Measurements from ENCODE around the gene SMIM28. TPM values are rescaled to one million over a fixed set of nuclear protein-coding genes. Genes with fewer than 3 reads are reported as not detected.
"Not testable (repeated sequence)": the region's sequence is repeated elsewhere in the genome, so short reads cannot be mapped to it uniquely, and the experiment has no call there.

SMIM28 gene
- total RNA-seq, 1 experiment from 2014 or later = not detected

DNA sequence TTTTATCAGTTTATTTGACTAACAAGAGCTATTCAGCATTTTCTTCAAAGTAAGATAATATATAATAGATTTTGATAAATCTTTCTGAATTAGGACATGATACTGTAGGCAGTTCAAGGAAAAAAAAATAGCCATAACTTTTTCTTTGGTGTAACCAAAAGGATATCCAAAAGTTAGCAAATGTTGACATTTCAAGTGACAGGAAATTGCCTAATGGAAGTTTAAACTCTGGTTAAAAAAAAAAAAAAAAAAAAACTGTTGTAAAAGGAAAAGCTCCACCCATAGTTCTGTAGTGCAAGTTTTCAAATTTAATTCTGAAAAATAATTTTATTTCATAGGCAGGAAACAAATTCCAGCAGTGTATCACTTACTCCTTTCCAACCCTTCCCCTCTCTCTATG lies 45.2 kb downstream of the SMIM28 start:
- CTCF ChIA-PET = interaction anchor here (0.6 to 1.0 kb wide), 3 partner anchors 73 to 343 kb away, joined by 3 to 4 read pairs (median 3); no protein-coding TSS in a partner anchor
- in situ Hi-C loops (cut with HindIII; ENCODE audit: low pct_unique_long_range_greater_than_20kb, low sequenced_read_pairs) (no loop called here), intact Hi-C loops (cut with micrococcal nuclease; ENCODE audit: unreplicated experiment) (no loop called here)
- H3K27ac ChIP-seq (ENCODE audit: low read length) = no peak overlapping the region
- POLR2A ChIA-PET = no interaction called here
- no peaks in the 10 kb centered on the region for H3K27me3 ChIP-seq (ENCODE audit: control insufficient read depth, insufficient read depth, low read length)
- DNase-seq (ENCODE audit: low read depth, low spot score) (no peak), ATAC-seq (no peak)
- H3K4me1 ChIP-seq (ENCODE audit: control insufficient read depth, insufficient read depth, low read length) = no peaks in the 10 kb centered on the region
- TF ChIP-seq POLR2AphosphoS5 (IDR thresholded peaks at IDR 0.05; ENCODE audit: low read depth, low read length) (no peak), SIN3A (IDR thresholded peaks at IDR 0.05; ENCODE audit: borderline replicate concordance, insufficient read depth, low read depth, low read length) (no peak), TCF7L2 (IDR thresholded peaks at IDR 0.05; ENCODE audit: low read depth, low read length) (no peak), REST (IDR thresholded peaks at IDR 0.05; ENCODE audit: insufficient read depth in 1 of 2, low read depth in 2 of 2, low read length in 1 of 2) (no peak)
- TF ChIP-seq, protein P1, sequence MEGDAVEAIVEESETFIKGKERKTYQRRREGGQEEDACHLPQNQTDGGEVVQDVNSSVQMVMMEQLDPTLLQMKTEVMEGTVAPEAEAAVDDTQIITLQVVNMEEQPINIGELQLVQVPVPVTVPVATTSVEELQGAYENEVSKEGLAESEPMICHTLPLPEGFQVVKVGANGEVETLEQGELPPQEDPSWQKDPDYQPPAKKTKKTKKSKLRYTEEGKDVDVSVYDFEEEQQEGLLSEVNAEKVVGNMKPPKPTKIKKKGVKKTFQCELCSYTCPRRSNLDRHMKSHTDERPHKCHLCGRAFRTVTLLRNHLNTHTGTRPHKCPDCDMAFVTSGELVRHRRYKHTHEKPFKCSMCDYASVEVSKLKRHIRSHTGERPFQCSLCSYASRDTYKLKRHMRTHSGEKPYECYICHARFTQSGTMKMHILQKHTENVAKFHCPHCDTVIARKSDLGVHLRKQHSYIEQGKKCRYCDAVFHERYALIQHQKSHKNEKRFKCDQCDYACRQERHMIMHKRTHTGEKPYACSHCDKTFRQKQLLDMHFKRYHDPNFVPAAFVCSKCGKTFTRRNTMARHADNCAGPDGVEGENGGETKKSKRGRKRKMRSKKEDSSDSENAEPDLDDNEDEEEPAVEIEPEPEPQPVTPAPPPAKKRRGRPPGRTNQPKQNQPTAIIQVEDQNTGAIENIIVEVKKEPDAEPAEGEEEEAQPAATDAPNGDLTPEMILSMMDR (IDR thresholded peaks at IDR 0.05) = no peak
- no TSS peak for BruUV-seq (replicated peaks)
- no peak overlapping the region for H3K4me3 ChIP-seq (ENCODE audit: low read depth in 2 of 2, low read length in 2 of 2)
- H3K9me3 ChIP-seq (ENCODE audit: control insufficient read depth, insufficient read depth, low read depth, low read length) = no peaks in the 10 kb centered on the region
- no peaks in the 10 kb centered on the region for H3K36me3 ChIP-seq (ENCODE audit: control insufficient read depth, insufficient read depth, low read length)

GRCh38 chr6:138424004-138424904 lies 46.5 kb downstream of the SMIM28 start:
- H3K4me3 ChIP-seq (ENCODE audit: low read depth in 2 of 2, low read length in 2 of 2) = no peak overlapping the region
- no peak for ATAC-seq
- no peaks in the 10 kb centered on the region for H3K9me3 ChIP-seq (ENCODE audit: control insufficient read depth, insufficient read depth, low read depth, low read length)
- BruUV-seq (replicated peaks) = no TSS peak
- no peaks in the 10 kb centered on the region for H3K36me3 ChIP-seq (ENCODE audit: control insufficient read depth, insufficient read depth, low read length)
- intact Hi-C loops (cut with micrococcal nuclease; ENCODE audit: unreplicated experiment) = no loop called here
- H3K27me3 ChIP-seq (ENCODE audit: control insufficient read depth, insufficient read depth, low read length) = no peaks in the 10 kb centered on the region
- CTCF ChIA-PET = no interaction called here
- in situ Hi-C loops (cut with HindIII; ENCODE audit: low pct_unique_long_range_greater_than_20kb, low sequenced_read_pairs) = no loop called here
- POLR2A ChIA-PET = interaction anchor here (0.6 to 0.7 kb wide), 2 partner anchors 106 to 162 kb away, joined by 3 to 9 read pairs; no protein-coding TSS in a partner anchor
- H3K4me1 ChIP-seq (ENCODE audit: control insufficient read depth, insufficient read depth, low read length) = no peaks in the 10 kb centered on the region
- TF ChIP-seq, protein P1 (IDR thresholded peaks at IDR 0.05) = no peak
- TF ChIP-seq POLR2AphosphoS5 (IDR thresholded peaks at IDR 0.05; ENCODE audit: low read depth, low read length) (no peak), REST (IDR thresholded peaks at IDR 0.05; ENCODE audit: insufficient read depth in 1 of 2, low read depth in 2 of 2, low read length in 1 of 2) (no peak)
- no peak overlapping the region for H3K27ac ChIP-seq (ENCODE audit: low read length)
- no peak for DNase-seq (ENCODE audit: low read depth, low spot score)

DNA sequence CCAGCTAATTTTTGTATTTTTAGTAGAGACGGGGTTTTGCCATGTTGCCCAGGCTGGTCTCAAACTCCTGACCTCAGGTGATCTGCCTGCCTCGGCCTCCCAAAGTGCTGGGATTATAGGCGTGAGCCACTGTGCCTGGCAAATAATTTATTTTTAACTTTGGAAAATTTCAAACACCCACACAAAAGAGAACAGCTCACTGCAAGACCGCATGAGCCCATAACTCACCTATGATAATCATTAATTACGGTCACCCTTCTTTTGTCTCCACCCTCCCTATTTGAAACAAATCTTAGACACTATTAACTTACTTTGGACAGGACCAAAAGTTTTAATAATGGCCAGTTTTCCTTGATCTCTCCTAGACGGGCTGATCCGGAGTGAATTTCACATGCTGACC lies 47.6 kb downstream of the SMIM28 start:
- intact Hi-C loops (cut with micrococcal nuclease; ENCODE audit: unreplicated experiment) = loop anchor here (5.0 kb wide), 1 partner anchor 97 kb away; no protein-coding TSS in a partner anchor
- H3K4me1 ChIP-seq (ENCODE audit: control insufficient read depth, insufficient read depth, low read length); H3K27ac ChIP-seq (ENCODE audit: low read length); CTCF ChIA-PET; H3K36me3 ChIP-seq (ENCODE audit: control insufficient read depth, insufficient read depth, low read length); H3K9me3 ChIP-seq (ENCODE audit: control insufficient read depth, insufficient read depth, low read depth, low read length); H3K4me3 ChIP-seq (ENCODE audit: low read depth in 2 of 2, low read length in 2 of 2); BruUV-seq (replicated peaks); DNase-seq (ENCODE audit: low read depth, low spot score); in situ Hi-C loops (cut with HindIII; ENCODE audit: low pct_unique_long_range_greater_than_20kb, low sequenced_read_pairs); H3K27me3 ChIP-seq (ENCODE audit: control insufficient read depth, insufficient read depth, low read length); ATAC-seq: not testable (repeated sequence)
- POLR2A ChIA-PET = interaction anchor here (0.7 kb wide), 1 partner anchor 534 kb away, joined by 3 read pairs; no protein-coding TSS in a partner anchor

All from Panc1 (cell line).